ENCODE measurements around the gene NRAS.

The NRAS gene

GRCh38 chr1:114716304-114717170 lies at the start of gene NRAS:
Gene NRAS, minus strand, starts transcription at chr1:114716771. Its CDS starts 611 bp downstream, at chr1:114716160.
- H3K9me3 ChIP-seq (ENCODE audit: control insufficient read depth, insufficient read depth, low read depth, low read length): no peaks in the 10 kb centered on the region
- H3K4me1 ChIP-seq (ENCODE audit: control insufficient read depth, insufficient read depth, low read length): no peaks in the 10 kb centered on the region
- H3K27ac ChIP-seq (ENCODE audit: extremely low read depth, low read depth, low read length): peak within 1 kb of the TSS; percentile 16; the same call in 1 of the 2 replicates
- peaks cover 37 to 83% of the 10 kb centered on the region in 2 experiments for H3K36me3 ChIP-seq (ENCODE audit: control insufficient read depth in 2 of 2, insufficient read depth in 1 of 2, low read length in 2 of 2)
- POLR2A ChIA-PET: interaction anchor here (1.2 to 1.9 kb wide), 4 partner anchors 14 to 64 kb away, joined by 3 to 4 read pairs (median 3); partner anchors contain the start of genes AMPD1, DENND2C and SIKE1
- peak within 1 kb of the TSS; percentile 96 for H3K4me3 ChIP-seq (ENCODE audit: low read depth, low read length)
- CTCF ChIA-PET: interaction anchor here (0.7 to 1.3 kb wide), 3 partner anchors 263 to 370 kb away, joined by 3 to 6 read pairs (median 3); no protein-coding TSS in a partner anchor
- TF ChIP-seq ZNF560 (tag by site-specific recombination; IDR thresholded peaks at IDR 0.05; ENCODE audit: borderline replicate concordance): no peak
- TF ChIP-seq ZNF660 (tag by site-specific recombination; IDR thresholded peaks at IDR 0.05): peak; percentile 54; the same call in 1 of the 2 replicates
- TF ChIP-seq ZNF133 (tag by site-specific recombination; IDR thresholded peaks at IDR 0.05): no peak
- no peak for TF ChIP-seq ZNF155 (tag by site-specific recombination; IDR thresholded peaks at IDR 0.05)
- TF ChIP-seq SCRT2 (tag by site-specific recombination; IDR thresholded peaks at IDR 0.05): no peak; the same call in 1 of the 2 replicates
- TF ChIP-seq ZFP37 (tag by site-specific recombination; IDR thresholded peaks at IDR 0.05): 0 out of 2 replicates have a peak, but pooled peaks have one; percentile 44
- no peak for TF ChIP-seq ZNF529 (tag by site-specific recombination; IDR thresholded peaks at IDR 0.05; ENCODE audit: insufficient replicate concordance)
- TF ChIP-seq ZNF521 (tag by site-specific recombination; IDR thresholded peaks at IDR 0.05): no peak
- 0 out of 2 replicates have a peak, but pooled peaks have one; percentile 29 for TF ChIP-seq ZNF843 (tag by site-specific recombination; IDR thresholded peaks at IDR 0.05)
- TF ChIP-seq ZBTB26 (tag by site-specific recombination; optimal IDR thresholded peaks at IDR 0.05): no peak
- TF ChIP-seq ZNF639 (tag by site-specific recombination; IDR thresholded peaks at IDR 0.05): no peak
- TF ChIP-seq OVOL3 (tag by site-specific recombination; IDR thresholded peaks at IDR 0.05): peak; percentile 27; the same call in 1 of the 2 replicates
- TF ChIP-seq KLF7 (tag by site-specific recombination; IDR thresholded peaks at IDR 0.05; ENCODE audit: borderline replicate concordance): peak; percentile 97; the same call in 1 of the 2 replicates
- no peak for TF ChIP-seq TCF7L2 (IDR thresholded peaks at IDR 0.05; ENCODE audit: borderline replicate concordance, low read depth, low read length)
- TF ChIP-seq ZNF426 (tag by site-specific recombination; IDR thresholded peaks at IDR 0.05): no peak
- TF ChIP-seq ZBTB1 (tag by site-specific recombination; IDR thresholded peaks at IDR 0.05): no peak
- no peak for TF ChIP-seq ZNF621 (tag by site-specific recombination; IDR thresholded peaks at IDR 0.05)
- TF ChIP-seq ZNF114 (tag by site-specific recombination; IDR thresholded peaks at IDR 0.05): no peak
- TF ChIP-seq ZNF571 (tag by site-specific recombination; IDR thresholded peaks at IDR 0.05): no peak
- no peak for TF ChIP-seq ZBTB44 (tag by site-specific recombination; IDR thresholded peaks at IDR 0.05)
- no peak for TF ChIP-seq ZNF140 (tag by site-specific recombination; IDR thresholded peaks at IDR 0.05)
- no peak for TF ChIP-seq ZNF777 (tag by site-specific recombination; IDR thresholded peaks at IDR 0.05; ENCODE audit: borderline replicate concordance)
- no peak for TF ChIP-seq ZNF513 (tag by site-specific recombination; IDR thresholded peaks at IDR 0.05)
- TF ChIP-seq ZNF449 (tag by site-specific recombination; IDR thresholded peaks at IDR 0.05): no peak
- TF ChIP-seq SP3 (tag by site-specific recombination; IDR thresholded peaks at IDR 0.05): peak; percentile 91
- TF ChIP-seq ZNF654 (tag by site-specific recombination; IDR thresholded peaks at IDR 0.05; ENCODE audit: low read depth): no peak
- no peak for TF ChIP-seq ZNF362 (tag by site-specific recombination; IDR thresholded peaks at IDR 0.05)
- TF ChIP-seq ZNF791 (tag by site-specific recombination; IDR thresholded peaks at IDR 0.05): no peak
- TF ChIP-seq ZNF112 (tag by site-specific recombination; IDR thresholded peaks at IDR 0.05): no peak
